ENCODE measurements around the gene RMDN3.

The RMDN3 gene

DNA sequence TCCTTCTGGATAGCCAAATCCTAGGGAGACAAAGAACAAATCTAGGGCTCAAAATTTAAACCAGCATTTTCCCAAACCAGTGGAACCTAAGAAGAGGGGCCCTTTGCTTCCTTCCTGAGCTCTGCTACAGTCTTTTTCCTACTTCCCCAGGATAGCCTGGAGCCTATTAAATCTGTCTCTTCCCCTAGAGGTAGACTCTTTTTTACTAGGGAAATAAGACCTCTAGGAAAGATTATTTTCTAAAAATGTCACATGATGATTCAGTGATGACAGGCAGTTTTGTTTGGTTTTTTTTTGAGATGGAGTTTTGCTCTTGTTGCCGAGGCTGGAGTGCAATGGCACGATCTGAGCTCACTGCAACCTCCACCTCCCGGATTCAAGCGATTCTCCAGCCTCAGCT lies 18.5 kb downstream of the RMDN3 start:
- H3K27me3 ChIP-seq (ENCODE audit: insufficient read depth, low read depth, severe bottlenecking): no peaks in the 10 kb centered on the region
- H3K9me3 ChIP-seq (ENCODE audit: severe bottlenecking): no peaks in the 10 kb centered on the region
- H3K27ac ChIP-seq: no peak overlapping the region
- TF ChIP-seq, protein P1, sequence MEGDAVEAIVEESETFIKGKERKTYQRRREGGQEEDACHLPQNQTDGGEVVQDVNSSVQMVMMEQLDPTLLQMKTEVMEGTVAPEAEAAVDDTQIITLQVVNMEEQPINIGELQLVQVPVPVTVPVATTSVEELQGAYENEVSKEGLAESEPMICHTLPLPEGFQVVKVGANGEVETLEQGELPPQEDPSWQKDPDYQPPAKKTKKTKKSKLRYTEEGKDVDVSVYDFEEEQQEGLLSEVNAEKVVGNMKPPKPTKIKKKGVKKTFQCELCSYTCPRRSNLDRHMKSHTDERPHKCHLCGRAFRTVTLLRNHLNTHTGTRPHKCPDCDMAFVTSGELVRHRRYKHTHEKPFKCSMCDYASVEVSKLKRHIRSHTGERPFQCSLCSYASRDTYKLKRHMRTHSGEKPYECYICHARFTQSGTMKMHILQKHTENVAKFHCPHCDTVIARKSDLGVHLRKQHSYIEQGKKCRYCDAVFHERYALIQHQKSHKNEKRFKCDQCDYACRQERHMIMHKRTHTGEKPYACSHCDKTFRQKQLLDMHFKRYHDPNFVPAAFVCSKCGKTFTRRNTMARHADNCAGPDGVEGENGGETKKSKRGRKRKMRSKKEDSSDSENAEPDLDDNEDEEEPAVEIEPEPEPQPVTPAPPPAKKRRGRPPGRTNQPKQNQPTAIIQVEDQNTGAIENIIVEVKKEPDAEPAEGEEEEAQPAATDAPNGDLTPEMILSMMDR (IDR thresholded peaks at IDR 0.05; ENCODE audit: low read depth, low read length): no peak
- H3K4me3 ChIP-seq (ENCODE audit: low read depth, low read length): no peak overlapping the region
- H3K36me3 ChIP-seq: peaks cover 85% of the 10 kb centered on the region
- no peak for DNase-seq

GRCh38 chr15:40731034-40731433 lies 24.0 kb downstream of the RMDN3 start:
- no peaks in the 10 kb centered on the region for H3K27me3 ChIP-seq (ENCODE audit: insufficient read depth, low read depth, severe bottlenecking)
- DNase-seq: no peak
- H3K27ac ChIP-seq: no peak overlapping the region

DNA sequence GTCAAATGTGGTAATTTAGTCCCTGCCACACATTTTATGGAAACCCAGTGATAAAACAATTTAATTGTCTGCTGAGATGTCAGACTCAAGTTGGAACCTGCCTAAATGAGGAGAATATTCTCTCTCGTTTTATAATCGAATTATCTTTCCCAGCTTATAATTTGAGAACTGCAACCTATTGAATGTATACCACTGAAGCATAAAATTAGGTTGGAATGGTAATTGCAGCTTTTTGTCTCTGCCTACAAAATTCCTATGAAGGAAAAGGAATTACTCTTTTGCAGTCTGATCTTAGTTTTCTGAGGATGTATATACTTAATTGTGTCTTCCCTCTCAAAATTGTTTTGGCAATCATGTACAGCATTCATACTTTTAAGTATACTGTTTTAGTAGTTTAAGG lies 31.1 kb downstream of the RMDN3 start:
- H3K27ac ChIP-seq: no peak overlapping the region
- H3K36me3 ChIP-seq: peaks cover 37% of the 10 kb centered on the region
- TF ChIP-seq, protein P1 (IDR thresholded peaks at IDR 0.05; ENCODE audit: low read depth, low read length): no peak

More at GRCh38 chr15:40731034-40731433, 24.0 kb downstream of the RMDN3 start:
- peaks cover 63% of the 10 kb centered on the region for H3K36me3 ChIP-seq
- TF ChIP-seq, protein P1 (IDR thresholded peaks at IDR 0.05; ENCODE audit: low read depth, low read length): no peak
- H3K9me3 ChIP-seq (ENCODE audit: severe bottlenecking): no peaks in the 10 kb centered on the region
- no peak overlapping the region for H3K4me3 ChIP-seq (ENCODE audit: low read depth, low read length)

DNA sequence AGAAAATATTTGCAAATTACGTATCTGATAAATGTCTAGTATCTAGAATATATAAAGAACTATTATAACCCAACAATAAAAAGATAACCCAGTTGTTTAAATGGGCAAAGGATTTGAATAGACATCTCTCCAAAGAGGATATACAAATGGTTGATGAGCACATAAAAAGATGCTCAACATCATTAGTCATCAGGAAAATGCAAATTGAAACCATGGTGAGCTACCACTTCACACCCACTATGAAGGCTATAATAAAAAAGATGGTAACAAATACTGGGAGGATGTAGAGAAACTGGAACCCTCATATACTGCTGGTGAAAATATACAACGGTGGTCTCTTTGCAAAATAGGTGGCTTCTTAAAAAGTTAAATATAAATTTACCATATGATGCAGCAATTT lies 32.1 kb downstream of the RMDN3 start:
- H3K4me3 ChIP-seq (ENCODE audit: low read depth, low read length): no peak overlapping the region
- no peak overlapping the region for H3K27ac ChIP-seq
- H3K9me3 ChIP-seq (ENCODE audit: severe bottlenecking): no peaks in the 10 kb centered on the region
- peaks cover 37% of the 10 kb centered on the region for H3K36me3 ChIP-seq
- no peaks in the 10 kb centered on the region for H3K27me3 ChIP-seq (ENCODE audit: insufficient read depth, low read depth, severe bottlenecking)
- TF ChIP-seq, protein P1 (IDR thresholded peaks at IDR 0.05; ENCODE audit: low read depth, low read length): no peak
- no peak for DNase-seq

More for the DNA sequence above, 31.1 kb downstream of the RMDN3 start:
- Histone ChIP-seq H3K27me3 (ENCODE audit: insufficient read depth, low read depth, severe bottlenecking) (no peaks in the 10 kb centered on the region), H3K4me3 (ENCODE audit: low read depth, low read length) (no peak overlapping the region), H3K9me3 (ENCODE audit: severe bottlenecking) (no peaks in the 10 kb centered on the region)
- DNase-seq: no peak

- TF ChIP-seq, protein P1 (IDR thresholded peaks at IDR 0.05; ENCODE audit: low read depth, low read length): no peak
- no peaks in the 10 kb centered on the region for H3K9me3 ChIP-seq (ENCODE audit: severe bottlenecking)
- no peak for DNase-seq
- peaks cover 41% of the 10 kb centered on the region for H3K36me3 ChIP-seq
- H3K4me3 ChIP-seq (ENCODE audit: low read depth, low read length): no peak overlapping the region
- no peaks in the 10 kb centered on the region for H3K27me3 ChIP-seq (ENCODE audit: insufficient read depth, low read depth, severe bottlenecking)
- H3K27ac ChIP-seq: no peak overlapping the region
Observed at GRCh38 chr15:40722354-40722753, 32.7 kb downstream of the RMDN3 start.

- no peak for DNase-seq
- Histone ChIP-seq H3K27ac (no peak overlapping the region), H3K36me3 (peaks cover 45% of the 10 kb centered on the region), H3K4me3 (ENCODE audit: low read depth, low read length) (no peak overlapping the region), H3K9me3 (ENCODE audit: severe bottlenecking) (no peaks in the 10 kb centered on the region), H3K27me3 (ENCODE audit: insufficient read depth, low read depth, severe bottlenecking) (no peaks in the 10 kb centered on the region)
- TF ChIP-seq, protein P1 (IDR thresholded peaks at IDR 0.05; ENCODE audit: low read depth, low read length): no peak
Observed at GRCh38 chr15:40721701-40722100, 33.4 kb downstream of the RMDN3 start.

Data from WERI-Rb-1 (cell line).